Measurements from ENCODE around the gene RNF38.
"Not testable (repeated sequence)": the region's sequence is repeated elsewhere in the genome, so short reads cannot be mapped to it uniquely, and the experiment has no call there.

RNF38 gene

GRCh38 chr9:36298566-36298965 is 101.5 kb downstream of the RNF38 start:
- TF ChIP-seq, protein P1, sequence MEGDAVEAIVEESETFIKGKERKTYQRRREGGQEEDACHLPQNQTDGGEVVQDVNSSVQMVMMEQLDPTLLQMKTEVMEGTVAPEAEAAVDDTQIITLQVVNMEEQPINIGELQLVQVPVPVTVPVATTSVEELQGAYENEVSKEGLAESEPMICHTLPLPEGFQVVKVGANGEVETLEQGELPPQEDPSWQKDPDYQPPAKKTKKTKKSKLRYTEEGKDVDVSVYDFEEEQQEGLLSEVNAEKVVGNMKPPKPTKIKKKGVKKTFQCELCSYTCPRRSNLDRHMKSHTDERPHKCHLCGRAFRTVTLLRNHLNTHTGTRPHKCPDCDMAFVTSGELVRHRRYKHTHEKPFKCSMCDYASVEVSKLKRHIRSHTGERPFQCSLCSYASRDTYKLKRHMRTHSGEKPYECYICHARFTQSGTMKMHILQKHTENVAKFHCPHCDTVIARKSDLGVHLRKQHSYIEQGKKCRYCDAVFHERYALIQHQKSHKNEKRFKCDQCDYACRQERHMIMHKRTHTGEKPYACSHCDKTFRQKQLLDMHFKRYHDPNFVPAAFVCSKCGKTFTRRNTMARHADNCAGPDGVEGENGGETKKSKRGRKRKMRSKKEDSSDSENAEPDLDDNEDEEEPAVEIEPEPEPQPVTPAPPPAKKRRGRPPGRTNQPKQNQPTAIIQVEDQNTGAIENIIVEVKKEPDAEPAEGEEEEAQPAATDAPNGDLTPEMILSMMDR (IDR thresholded peaks at IDR 0.05; ENCODE audit: borderline replicate concordance, control extremely low read depth, extremely low read depth, insufficient read depth, missing control alignments): no peak
- in situ Hi-C loops (cut with MboI; ENCODE audit: low sequenced_read_pairs, unreplicated experiment): no loop called here
- DNase-seq (ENCODE audit: low spot score): no peak

GRCh38 chr9:36297798-36298197 is 102.3 kb downstream of the RNF38 start:
- no peak for DNase-seq (ENCODE audit: low spot score)
- TF ChIP-seq, protein P1 (IDR thresholded peaks at IDR 0.05; ENCODE audit: borderline replicate concordance, control extremely low read depth, extremely low read depth, insufficient read depth, missing control alignments): no peak
- in situ Hi-C loops (cut with MboI; ENCODE audit: low sequenced_read_pairs, unreplicated experiment): no loop called here

GRCh38 chr9:36294996-36295395 is 105.1 kb downstream of the RNF38 start:
- in situ Hi-C loops (cut with MboI; ENCODE audit: low sequenced_read_pairs, unreplicated experiment); DNase-seq (ENCODE audit: low spot score): not testable (repeated sequence)

GRCh38 chr9:36293918-36294317 is 106.2 kb downstream of the RNF38 start:
- in situ Hi-C loops (cut with MboI; ENCODE audit: low sequenced_read_pairs, unreplicated experiment): no loop called here

DNA sequence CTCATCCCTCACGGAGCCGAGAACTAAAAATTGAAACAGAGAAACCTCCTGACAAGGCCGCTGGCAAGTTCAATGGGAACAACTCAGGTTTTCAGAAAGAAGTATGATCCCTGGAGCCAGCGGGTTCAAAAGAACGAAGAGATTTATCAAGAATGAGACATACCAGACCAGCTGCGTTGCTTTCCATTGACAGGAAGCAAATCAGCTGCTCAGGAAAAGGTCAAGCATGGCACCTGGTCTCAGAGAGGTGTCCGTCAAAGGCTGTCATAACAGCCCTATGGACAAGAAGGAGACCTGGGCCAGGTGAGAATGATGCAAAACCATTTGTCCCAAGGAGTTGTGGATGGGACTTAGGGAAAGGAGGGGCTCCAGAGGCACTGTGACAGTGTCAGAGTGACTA is 106.9 kb downstream of the RNF38 start:
- DNase-seq (ENCODE audit: low spot score): no peak
- TF ChIP-seq, protein P1 (IDR thresholded peaks at IDR 0.05; ENCODE audit: borderline replicate concordance, control extremely low read depth, extremely low read depth, insufficient read depth, missing control alignments): no peak
- in situ Hi-C loops (cut with MboI; ENCODE audit: low sequenced_read_pairs, unreplicated experiment): no loop called here

More at GRCh38 chr9:36293918-36294317, 106.2 kb downstream of the RNF38 start:
- TF ChIP-seq, protein P1 (IDR thresholded peaks at IDR 0.05; ENCODE audit: borderline replicate concordance, control extremely low read depth, extremely low read depth, insufficient read depth, missing control alignments): no peak
- DNase-seq (ENCODE audit: low spot score): no peak

GRCh38 chr9:36292641-36293040 is 107.4 kb downstream of the RNF38 start:
- in situ Hi-C loops (cut with MboI; ENCODE audit: low sequenced_read_pairs, unreplicated experiment): no loop called here
- TF ChIP-seq, protein P1 (IDR thresholded peaks at IDR 0.05; ENCODE audit: borderline replicate concordance, control extremely low read depth, extremely low read depth, insufficient read depth, missing control alignments): no peak

GRCh38 chr9:36290996-36291395 is 109.1 kb downstream of the RNF38 start:
- in situ Hi-C loops (cut with MboI; ENCODE audit: low sequenced_read_pairs, unreplicated experiment): no loop called here

More at GRCh38 chr9:36292641-36293040, 107.4 kb downstream of the RNF38 start:
- DNase-seq (ENCODE audit: low spot score): no peak

More at GRCh38 chr9:36290996-36291395, 109.1 kb downstream of the RNF38 start:
- DNase-seq (ENCODE audit: low spot score): no peak
- TF ChIP-seq, protein P1 (IDR thresholded peaks at IDR 0.05; ENCODE audit: borderline replicate concordance, control extremely low read depth, extremely low read depth, insufficient read depth, missing control alignments): no peak
